Kidney tubule cell (primary cell): Measurements from ENCODE around the gene MAPK4.
"Not testable (repeated sequence)": the region's sequence is repeated elsewhere in the genome, so short reads cannot be mapped to it uniquely, and the experiment has no call there.

Experiments used
- DNase-seq: peaks from one replicate; pipeline ENCODE4 v3.0.0-alpha.2; 2018; ENCODE audit warnings: low spot score

The MAPK4 gene

GRCh38 chr18:50578030-50578429 is 18.1 kb downstream of the MAPK4 start:
- no peak for DNase-seq

GRCh38 chr18:50578651-50579050 is 18.8 kb downstream of the MAPK4 start:
- DNase-seq, result peak; percentile 66

GRCh38 chr18:50579061-50579774 is 19.3 kb downstream of the MAPK4 start:
- DNase-seq, result no peak

- DNase-seq, result no peak
Measured at GRCh38 chr18:50581517-50581916, 21.6 kb downstream of the MAPK4 start.

- DNase-seq, result no peak
Measured at GRCh38 chr18:50582500-50582899, 22.6 kb downstream of the MAPK4 start.

GRCh38 chr18:50586710-50587109 is 26.8 kb downstream of the MAPK4 start:
- no peak for DNase-seq

GRCh38 chr18:50590593-50590992 is 30.7 kb downstream of the MAPK4 start:
- DNase-seq, result no peak

- no peak for DNase-seq
Measured at GRCh38 chr18:50594012-50594411, 34.1 kb downstream of the MAPK4 start.

GRCh38 chr18:50594942-50595341 is 35.1 kb downstream of the MAPK4 start:
- DNase-seq, result no peak

GRCh38 chr18:50602466-50602865 is 42.6 kb downstream of the MAPK4 start:
- DNase-seq, result peak; percentile 28

GRCh38 chr18:50606609-50607008 is 46.7 kb downstream of the MAPK4 start:
- no peak for DNase-seq

- no peak for DNase-seq
Measured at GRCh38 chr18:50607378-50607926, 47.6 kb downstream of the MAPK4 start.

- DNase-seq, result not testable (repeated sequence)
Measured at GRCh38 chr18:50609171-50609570, 49.3 kb downstream of the MAPK4 start.

GRCh38 chr18:50610349-50610748 is 50.5 kb downstream of the MAPK4 start:
- DNase-seq, result no peak

GRCh38 chr18:50611529-50611941 is 51.6 kb downstream of the MAPK4 start:
- no peak for DNase-seq

GRCh38 chr18:50614838-50615237 is 55.0 kb downstream of the MAPK4 start:
- DNase-seq, result peak; percentile 9

- DNase-seq, result no peak
Measured at GRCh38 chr18:50616484-50617048, 56.7 kb downstream of the MAPK4 start.

- DNase-seq, result no peak
Measured at GRCh38 chr18:50619861-50620275, 60.0 kb downstream of the MAPK4 start.

- DNase-seq, result no peak
Measured at GRCh38 chr18:50620319-50620718, 60.4 kb downstream of the MAPK4 start.

GRCh38 chr18:50621366-50621765 is 61.5 kb downstream of the MAPK4 start:
- DNase-seq, result no peak

- DNase-seq, result no peak
Measured at GRCh38 chr18:50622320-50622719, 62.4 kb downstream of the MAPK4 start.

- DNase-seq, result no peak
Measured at GRCh38 chr18:50622865-50623393, 63.0 kb downstream of the MAPK4 start.

- no peak for DNase-seq
Measured at GRCh38 chr18:50623694-50624352, 63.9 kb downstream of the MAPK4 start.
